ENCODE data around the gene PGM2.
"Not testable (repeated sequence)": the region's sequence is repeated elsewhere in the genome, so short reads cannot be mapped to it uniquely, and the experiment has no call there.

DNA sequence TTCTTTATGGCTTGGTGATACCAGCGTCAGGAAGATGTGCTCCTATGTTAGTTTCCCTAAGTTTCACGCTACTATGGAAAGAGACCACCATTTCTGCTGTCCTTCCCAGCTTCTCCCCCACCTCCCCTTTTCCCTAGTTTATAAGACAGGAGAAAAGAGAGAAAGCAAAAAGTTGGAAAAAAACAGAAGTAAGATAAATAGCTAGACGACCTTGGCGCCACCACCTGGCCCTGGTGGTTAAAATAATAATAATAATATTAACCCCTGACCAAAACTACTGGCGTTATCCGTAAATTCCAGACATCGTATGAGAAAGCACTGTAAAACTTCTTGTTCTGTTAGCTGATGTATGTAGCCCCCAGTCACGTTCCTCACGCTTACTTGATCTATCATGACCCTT, 985 bp upstream of the PGM2 start:
- TF ChIP-seq, protein P1, sequence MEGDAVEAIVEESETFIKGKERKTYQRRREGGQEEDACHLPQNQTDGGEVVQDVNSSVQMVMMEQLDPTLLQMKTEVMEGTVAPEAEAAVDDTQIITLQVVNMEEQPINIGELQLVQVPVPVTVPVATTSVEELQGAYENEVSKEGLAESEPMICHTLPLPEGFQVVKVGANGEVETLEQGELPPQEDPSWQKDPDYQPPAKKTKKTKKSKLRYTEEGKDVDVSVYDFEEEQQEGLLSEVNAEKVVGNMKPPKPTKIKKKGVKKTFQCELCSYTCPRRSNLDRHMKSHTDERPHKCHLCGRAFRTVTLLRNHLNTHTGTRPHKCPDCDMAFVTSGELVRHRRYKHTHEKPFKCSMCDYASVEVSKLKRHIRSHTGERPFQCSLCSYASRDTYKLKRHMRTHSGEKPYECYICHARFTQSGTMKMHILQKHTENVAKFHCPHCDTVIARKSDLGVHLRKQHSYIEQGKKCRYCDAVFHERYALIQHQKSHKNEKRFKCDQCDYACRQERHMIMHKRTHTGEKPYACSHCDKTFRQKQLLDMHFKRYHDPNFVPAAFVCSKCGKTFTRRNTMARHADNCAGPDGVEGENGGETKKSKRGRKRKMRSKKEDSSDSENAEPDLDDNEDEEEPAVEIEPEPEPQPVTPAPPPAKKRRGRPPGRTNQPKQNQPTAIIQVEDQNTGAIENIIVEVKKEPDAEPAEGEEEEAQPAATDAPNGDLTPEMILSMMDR (IDR thresholded peaks at IDR 0.05; ENCODE audit: low read length): not testable (repeated sequence)
- TF ChIP-seq EZH2 (optimal IDR thresholded peaks at IDR 0.05; ENCODE audit: low read depth, low read length): not testable (repeated sequence)

Measured in MM.1S (cell line).